ENCODE data around the gene GMIP.

- no peak for TF ChIP-seq MAX (IDR thresholded peaks at IDR 0.05)
- TF ChIP-seq RAD21 (IDR thresholded peaks at IDR 0.05; ENCODE audit: low read depth), result no peak
- no peak for TF ChIP-seq TAF1 (IDR thresholded peaks at IDR 0.05; ENCODE audit: low read depth)
- no peak for TF ChIP-seq EP300 (IDR thresholded peaks at IDR 0.05; ENCODE audit: borderline replicate concordance)
- TF ChIP-seq EGR1 (IDR thresholded peaks at IDR 0.05), result no peak
- no peak for TF ChIP-seq USF1 (IDR thresholded peaks at IDR 0.05)
- no peak for TF ChIP-seq FOXM1 (IDR thresholded peaks at IDR 0.05; ENCODE audit: borderline replicate concordance, low read depth)
- TF ChIP-seq ZBTB7A (IDR thresholded peaks at IDR 0.05; ENCODE audit: low read depth), result no peak
- no peak for TF ChIP-seq TEAD4 (IDR thresholded peaks at IDR 0.05)
- TF ChIP-seq CEBPB (IDR thresholded peaks at IDR 0.05), result no peak
- no peak for TF ChIP-seq YY1 (IDR thresholded peaks at IDR 0.05; ENCODE audit: low read depth)
- TF ChIP-seq REST (IDR thresholded peaks at IDR 0.05; ENCODE audit: low read depth), result no peak
- TF ChIP-seq TCF12 (IDR thresholded peaks at IDR 0.05; ENCODE audit: low read depth), result no peak
These were observed 43.6 kb upstream of the GMIP start for GRCh38 chr19:19687090-19687489.

Data from Ishikawa (cell line).